MCF 10A (cell line): Measurements from ENCODE around the gene TRMT61A. TPM values are rescaled to one million over a fixed set of nuclear protein-coding genes. Genes with fewer than 3 reads are reported as not detected.

Experiments used
- BruUV-seq: library from RNA; stranded (reverse); fragments of 400-500 nt; replicated peaks from 2 replicates; lab custom pipeline; 2021; lab: Mats Ljungman, UMichigan
- CTCF ChIA-PET: fragments of 300-600 bp; sonication (Branson Sonifier 250); formaldehyde crosslinking; extraction: SDS; loops from one replicate; lab custom pipeline; 2021; ENCODE audit warnings: antibody characterized with exemption, inconsistent platforms; lab: Yijun Ruan, JAX
- POLR2A ChIA-PET: fragments of 300-600, 350-650 bp; sonication (Branson Sonifier 250); formaldehyde crosslinking; extraction: SDS; loops from one replicate; lab custom pipeline; 2020; ENCODE audit warnings: antibody characterized with exemption, inconsistent platforms; lab: Yijun Ruan, JAX
- DNase-seq: peaks from one replicate; pipeline ENCODE4 v3.0.0-alpha.2; 2018; ENCODE audit not compliant: unreplicated experiment
- H3K27ac Mint-ChIP-seq: one replicate; pipeline ENCODE4 v1.8.0; 2022; ENCODE audit warnings: mild to moderate bottlenecking, low read depth, mixed read lengths; ENCODE audit not compliant: unreplicated experiment
- H3K27me3 Mint-ChIP-seq: one replicate; pipeline ENCODE4 v1.8.0; 2022; ENCODE audit warnings: mixed read lengths; ENCODE audit not compliant: insufficient read depth, unreplicated experiment
- H3K36me3 Mint-ChIP-seq: one replicate; pipeline ENCODE4 v1.8.0; 2022; ENCODE audit warnings: mild to moderate bottlenecking, moderate library complexity, mixed read lengths; ENCODE audit not compliant: insufficient read depth, unreplicated experiment
- H3K4me1 Mint-ChIP-seq: one replicate; pipeline ENCODE4 v1.8.0; 2022; ENCODE audit warnings: mixed read lengths; ENCODE audit not compliant: insufficient read depth, unreplicated experiment
- H3K4me3 Mint-ChIP-seq: one replicate; pipeline ENCODE4 v1.8.0; 2022; ENCODE audit warnings: mild to moderate bottlenecking, moderate library complexity, mixed read lengths; ENCODE audit not compliant: unreplicated experiment
- H3K9me3 Mint-ChIP-seq: one replicate; pipeline ENCODE4 v1.8.0; 2022; ENCODE audit warnings: mixed read lengths; ENCODE audit not compliant: unreplicated experiment
- CTCF ChIP-seq: fragments of 200-600 bp; IDR thresholded peaks from one replicate; pipeline ENCODE4 v1.8.0; 2022; ENCODE audit warnings: antibody characterized with exemption, mild to moderate bottlenecking; ENCODE audit not compliant: unreplicated experiment
- intact Hi-C: fragments of 100-400 bp; cut with micrococcal nuclease; formaldehyde crosslinking; loops from 2 replicates; pipeline ENCODE4 v1.14.1; 2022
- total RNA-seq: library from RNA; stranded (reverse); gene quantifications from 2 replicates; pipeline ENCODE4 v1.2.3, GENCODE V29; 2022

Gene TRMT61A
- total RNA-seq, 1 experiment from 2014 or later: 15.8 TPM

GRCh38 chr14:103532216-103533136, 3.5 kb downstream of the TRMT61A start:
- CTCF ChIA-PET: interaction anchor here (0.6 to 5.5 kb wide), 3 partner anchors 8 to 142 kb away, joined by 3 to 34 read pairs (median 3); no protein-coding TSS in a partner anchor

GRCh38 chr14:103533137-103533998, 4.4 kb downstream of the TRMT61A start:
- no peaks in the 10 kb centered on the region for H3K27me3 Mint-ChIP-seq
- no peak for DNase-seq
- H3K27ac Mint-ChIP-seq: no peak overlapping the region
- POLR2A ChIA-PET: interaction anchor here (1.1 kb wide), 1 partner anchor 12 kb away, joined by 3 read pairs; no protein-coding TSS in a partner anchor
- CTCF ChIA-PET: interaction anchor here (2.1 to 5.5 kb wide), 2 partner anchors 12 to 14 kb away, joined by 7 to 34 read pairs; no protein-coding TSS in a partner anchor
- TF ChIP-seq CTCF: no peak
- H3K4me1 Mint-ChIP-seq: peaks cover 5% of the 10 kb centered on the region
- H3K36me3 Mint-ChIP-seq: peaks cover 25% of the 10 kb centered on the region
- no peaks in the 10 kb centered on the region for H3K9me3 Mint-ChIP-seq
- BruUV-seq: no TSS peak
- intact Hi-C loops: no loop called here
- H3K4me3 Mint-ChIP-seq: no peak overlapping the region

More at GRCh38 chr14:103532216-103533136, 3.5 kb downstream of the TRMT61A start:
- POLR2A ChIA-PET: interaction anchor here (1.1 kb wide), 1 partner anchor 12 kb away, joined by 3 read pairs; no protein-coding TSS in a partner anchor
- no peaks in the 10 kb centered on the region for H3K9me3 Mint-ChIP-seq
- H3K36me3 Mint-ChIP-seq: peaks cover 25% of the 10 kb centered on the region
- H3K27me3 Mint-ChIP-seq: no peaks in the 10 kb centered on the region
- no peak overlapping the region for H3K27ac Mint-ChIP-seq
- DNase-seq: no peak
- no peak overlapping the region for H3K4me3 Mint-ChIP-seq
- intact Hi-C loops: no loop called here
- BruUV-seq: no TSS peak
- no peak for TF ChIP-seq CTCF
- H3K4me1 Mint-ChIP-seq: peaks cover 7% of the 10 kb centered on the region

- intact Hi-C loops: no loop called here
- CTCF ChIA-PET: interaction anchor here (2.1 kb wide), 1 partner anchor 13 kb away, joined by 7 read pairs; no protein-coding TSS in a partner anchor
- no peak for DNase-seq
- Mint-ChIP-seq H3K9me3 (no peaks in the 10 kb centered on the region), H3K27me3 (no peaks in the 10 kb centered on the region), H3K4me3 (no peak overlapping the region), H3K4me1 (peaks cover 5% of the 10 kb centered on the region), H3K27ac (no peak overlapping the region), H3K36me3 (peaks cover 25% of the 10 kb centered on the region)
- BruUV-seq: no TSS peak
- TF ChIP-seq CTCF: no peak
- POLR2A ChIA-PET: interaction anchor here (1.1 kb wide), 1 partner anchor 13 kb away, joined by 3 read pairs; no protein-coding TSS in a partner anchor
Observed at GRCh38 chr14:103533999-103534575, 5.1 kb downstream of the TRMT61A start.
